Panc1 (cell line): ENCODE measurements around the gene STX2. TPM values are rescaled to one million over a fixed set of nuclear protein-coding genes. Genes with fewer than 3 reads are reported as not detected.
A peak's percentile ranks its signal among the peaks of the same experiment; 100 is the strongest.

Experiments
- ATAC-seq: fragments of 200-7000 bp; cut with Tn5 transposase; 2 replicates; pipeline ENCODE4 v1.9.1; 2020; ENCODE audit warnings: mild to moderate bottlenecking, moderate library complexity
- BruUV-seq: library from RNA; stranded (reverse); fragments of 400-500 nt; replicated peaks from 2 replicates; lab custom pipeline; 2021; lab: Mats Ljungman, UMichigan
- CTCF ChIA-PET: fragments of 300-600 bp; sonication (Branson Sonifier 250); formaldehyde crosslinking; loops from one replicate; lab custom pipeline; 2022; ENCODE audit warnings: antibody characterized with exemption; lab: Charles Lee
- POLR2A ChIA-PET: fragments of 300-600 bp; sonication (Branson Sonifier 250); formaldehyde crosslinking; loops from one replicate; lab custom pipeline; 2022; ENCODE audit warnings: antibody characterized with exemption; lab: Charles Lee
- DNase-seq: peaks from one replicate; pipeline ENCODE4 v3.0.0-alpha.2; 2010; ENCODE audit warnings: low read depth, low spot score
- H3K27ac ChIP-seq: 2 replicates; pipeline ENCODE4 v1.5.1; 2011; ENCODE audit warnings: mild to moderate bottlenecking, low read length, inconsistent platforms
- H3K27me3 ChIP-seq: fragments of 200-500 bp; sonication (Bioruptor generic); 2 replicates; pipeline ENCODE4 v1.6.0; 2014; ENCODE audit warnings: low read length, inconsistent platforms; ENCODE audit not compliant: control insufficient read depth, insufficient read depth
- H3K36me3 ChIP-seq: fragments of 200-500 bp; sonication (Bioruptor generic); 2 replicates; pipeline ENCODE4 v1.5.1; 2014; ENCODE audit warnings: inconsistent platforms, mild to moderate bottlenecking, low read length, moderate library complexity; ENCODE audit not compliant: control insufficient read depth, insufficient read depth
- H3K4me1 ChIP-seq: 2 replicates; pipeline ENCODE4 v1.5.1; 2011; ENCODE audit warnings: inconsistent platforms, mild to moderate bottlenecking, low read length, moderate library complexity; ENCODE audit not compliant: control insufficient read depth, insufficient read depth
- H3K4me3 ChIP-seq, 2 experiments: 2 replicates each; pipeline ENCODE4 v1.5.1; 2011 to 2012; ENCODE audit warnings: low read depth in 2 of 2, low read length in 2 of 2, mild to moderate bottlenecking in 2 of 2, inconsistent platforms in 1 of 2, moderate library complexity in 1 of 2
- H3K9me3 ChIP-seq: fragments of 200-500 bp; sonication (Bioruptor generic); 2 replicates; pipeline ENCODE4 v1.5.1; 2014; ENCODE audit warnings: low read depth, mild to moderate bottlenecking, inconsistent platforms, low read length, moderate library complexity; ENCODE audit not compliant: control insufficient read depth, insufficient read depth
- CTCF ChIP-seq: fragments of 450-650 bp; IDR thresholded peaks from 2 replicates; pipeline ENCODE4 v1.5.1; 2017; ENCODE audit warnings: mild to moderate bottlenecking
- POLR2AphosphoS5 ChIP-seq: IDR thresholded peaks from 2 replicates; pipeline ENCODE4 v1.6.1; 2012; ENCODE audit warnings: mild to moderate bottlenecking, low read depth, low read length, moderate library complexity
- SIN3A ChIP-seq: IDR thresholded peaks from 2 replicates; pipeline ENCODE4 v1.6.1; 2012; ENCODE audit warnings: low read depth, mild to moderate bottlenecking, low read length, moderate library complexity, borderline replicate concordance; ENCODE audit not compliant: insufficient read depth
- TCF7L2 ChIP-seq: IDR thresholded peaks from 2 replicates; pipeline ENCODE4 v1.6.1; 2011; ENCODE audit warnings: mild to moderate bottlenecking, low read depth, low read length, inconsistent platforms
- in situ Hi-C: cut with HindIII; loops from 2 replicates; pipeline ENCODE4 v1.10.0; 2016; ENCODE audit warnings: low sequenced_read_pairs, low pct_unique_long_range_greater_than_20kb
- intact Hi-C: fragments of 100-400 bp; cut with micrococcal nuclease; formaldehyde crosslinking; loops from one replicate; pipeline ENCODE4 v1.10.0; 2022; ENCODE audit not compliant: unreplicated experiment
- total RNA-seq: library from RNA; stranded (reverse); gene quantifications from one replicate; pipeline ENCODE4 v1.2.1, GENCODE V29; 2021; ENCODE audit not compliant: unreplicated experiment
- TF ChIP-seq, protein P1 (sequence below), 2 experiments: IDR thresholded peaks; 2 replicates each; pipeline ENCODE4 v1.6.1; 2011 to 2012; ENCODE audit warnings: low read depth in 2 of 2, control low read depth in 1 of 2, low read length in 1 of 2, mild to moderate bottlenecking in 1 of 2, moderate library complexity in 1 of 2; ENCODE audit not compliant: insufficient read depth in 1 of 2

STX2 gene
- total RNA-seq, 1 experiment from 2014 or later, result 34.0 TPM

DNA sequence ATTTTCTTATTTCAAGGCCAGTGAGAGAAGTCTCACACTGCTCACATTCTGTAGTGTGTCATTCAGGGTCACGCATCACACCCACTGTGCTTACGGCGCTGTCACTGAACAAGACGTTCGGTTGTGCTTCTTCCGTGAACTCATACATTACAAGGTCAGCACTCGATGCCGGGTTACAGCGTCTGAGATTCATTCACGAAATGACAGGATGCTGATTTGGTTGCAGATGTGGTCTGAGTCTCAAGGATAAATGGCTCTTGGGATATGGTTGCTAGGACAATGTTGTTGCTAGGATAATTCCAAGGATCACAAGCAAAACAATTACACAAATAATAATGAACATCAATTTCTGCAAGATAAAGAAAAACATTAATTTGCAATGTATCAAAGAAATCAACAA is 47.4 kb downstream of the STX2 start:
- Histone ChIP-seq H3K4me3 (no peak overlapping the region), H3K27me3 (no peaks in the 10 kb centered on the region), H3K4me1 (no peaks in the 10 kb centered on the region), H3K27ac (no peak overlapping the region), H3K36me3 (peaks cover 5% of the 10 kb centered on the region; the same call in 1 of the 2 replicates), H3K9me3 (no peaks in the 10 kb centered on the region)
- ATAC-seq, result no peak
- POLR2A ChIA-PET, result no interaction called here
- no peak for DNase-seq
- BruUV-seq, result TSS peak; percentile 48
- in situ Hi-C loops (no loop called here), intact Hi-C loops (no loop called here)
- TF ChIP-seq SIN3A (no peak), CTCF (no peak)
- CTCF ChIA-PET, result no interaction called here

GRCh38 chr12:130788515-130788914 is 50.5 kb downstream of the STX2 start:
- Histone ChIP-seq H3K4me1 (no peaks in the 10 kb centered on the region), H3K27ac (no peak overlapping the region), H3K36me3 (peaks cover 2% of the 10 kb centered on the region; the same call in 1 of the 2 replicates), H3K4me3 (no peak overlapping the region), H3K9me3 (no peaks in the 10 kb centered on the region), H3K27me3 (no peaks in the 10 kb centered on the region)
- DNase-seq, result no peak
- no TSS peak for BruUV-seq
- ChIA-PET POLR2A (no interaction called here), CTCF (no interaction called here)
- intact Hi-C loops, result no loop called here
- in situ Hi-C loops, result no loop called here
- TF ChIP-seq CTCF (no peak), TCF7L2 (no peak), SIN3A (no peak), POLR2AphosphoS5 (no peak)
- TF ChIP-seq, protein P1, sequence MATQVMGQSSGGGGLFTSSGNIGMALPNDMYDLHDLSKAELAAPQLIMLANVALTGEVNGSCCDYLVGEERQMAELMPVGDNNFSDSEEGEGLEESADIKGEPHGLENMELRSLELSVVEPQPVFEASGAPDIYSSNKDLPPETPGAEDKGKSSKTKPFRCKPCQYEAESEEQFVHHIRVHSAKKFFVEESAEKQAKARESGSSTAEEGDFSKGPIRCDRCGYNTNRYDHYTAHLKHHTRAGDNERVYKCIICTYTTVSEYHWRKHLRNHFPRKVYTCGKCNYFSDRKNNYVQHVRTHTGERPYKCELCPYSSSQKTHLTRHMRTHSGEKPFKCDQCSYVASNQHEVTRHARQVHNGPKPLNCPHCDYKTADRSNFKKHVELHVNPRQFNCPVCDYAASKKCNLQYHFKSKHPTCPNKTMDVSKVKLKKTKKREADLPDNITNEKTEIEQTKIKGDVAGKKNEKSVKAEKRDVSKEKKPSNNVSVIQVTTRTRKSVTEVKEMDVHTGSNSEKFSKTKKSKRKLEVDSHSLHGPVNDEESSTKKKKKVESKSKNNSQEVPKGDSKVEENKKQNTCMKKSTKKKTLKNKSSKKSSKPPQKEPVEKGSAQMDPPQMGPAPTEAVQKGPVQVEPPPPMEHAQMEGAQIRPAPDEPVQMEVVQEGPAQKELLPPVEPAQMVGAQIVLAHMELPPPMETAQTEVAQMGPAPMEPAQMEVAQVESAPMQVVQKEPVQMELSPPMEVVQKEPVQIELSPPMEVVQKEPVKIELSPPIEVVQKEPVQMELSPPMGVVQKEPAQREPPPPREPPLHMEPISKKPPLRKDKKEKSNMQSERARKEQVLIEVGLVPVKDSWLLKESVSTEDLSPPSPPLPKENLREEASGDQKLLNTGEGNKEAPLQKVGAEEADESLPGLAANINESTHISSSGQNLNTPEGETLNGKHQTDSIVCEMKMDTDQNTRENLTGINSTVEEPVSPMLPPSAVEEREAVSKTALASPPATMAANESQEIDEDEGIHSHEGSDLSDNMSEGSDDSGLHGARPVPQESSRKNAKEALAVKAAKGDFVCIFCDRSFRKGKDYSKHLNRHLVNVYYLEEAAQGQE (IDR thresholded peaks at IDR 0.05; ENCODE audit: insufficient read depth in 1 of 2, low read depth in 2 of 2, low read length in 1 of 2), result no peak
- ATAC-seq, result no peak
